BE2C (cell line): ENCODE measurements around the gene DZIP1.
A peak's percentile ranks its signal among the peaks of the same experiment; 100 is the strongest.
"Not testable (repeated sequence)": the region's sequence is repeated elsewhere in the genome, so short reads cannot be mapped to it uniquely, and the experiment has no call there.

Source experiments
- DNase-seq: peaks from one replicate; pipeline ENCODE4 v3.0.0-alpha.2; 2020
- H3K27me3 ChIP-seq: fragments of 250-450 bp; sonication (Bioruptor Pico); 2 replicates; pipeline ENCODE4 v1.5.1; 2020; ENCODE audit warnings: mild to moderate bottlenecking
- H3K36me3 ChIP-seq: fragments of 250-450 bp; sonication (Bioruptor Pico); 2 replicates; pipeline ENCODE4 v1.5.1; 2020; ENCODE audit warnings: mild to moderate bottlenecking
- H3K4me1 ChIP-seq: fragments of 250-450 bp; sonication (Bioruptor Pico); 2 replicates; pipeline ENCODE4 v1.5.1; 2020
- H3K4me3 ChIP-seq: 2 replicates; pipeline ENCODE4 v1.5.1; 2011; ENCODE audit warnings: low read depth, low read length
- H3K9me3 ChIP-seq: fragments of 250-450 bp; sonication (Bioruptor Pico); 2 replicates; pipeline ENCODE4 v1.5.1; 2020
- CTCF ChIP-seq: IDR thresholded peaks from 2 replicates; pipeline ENCODE4 v1.5.1; 2012; ENCODE audit warnings: mild to moderate bottlenecking, low read depth, low read length

DZIP1 gene

GRCh38 chr13:95677564-95678266, 33.2 kb upstream of the DZIP1 start:
- Histone ChIP-seq H3K4me3 (peak overlapping the region; percentile 89), H3K9me3 (no peaks in the 10 kb centered on the region), H3K36me3 (no peaks in the 10 kb centered on the region), H3K27me3 (no peaks in the 10 kb centered on the region), H3K4me1 (no peaks in the 10 kb centered on the region)
- no peak for DNase-seq
- TF ChIP-seq CTCF: no peak

- peak within 1 kb of the TSS; percentile 98 for H3K4me3 ChIP-seq
- TF ChIP-seq CTCF: no peak
- H3K36me3 ChIP-seq: no peaks in the 10 kb centered on the region
- peak; percentile 99 for DNase-seq
- no peaks in the 10 kb centered on the region for H3K4me1 ChIP-seq
- no peaks in the 10 kb centered on the region for H3K9me3 ChIP-seq
- H3K27me3 ChIP-seq: no peaks in the 10 kb centered on the region
Observed at GRCh38 chr13:95676762-95677563, 32.5 kb upstream of the DZIP1 start, which contains the start of gene DNAJC3. Gene DNAJC3 (plus strand): TSS chr13:95677139. CDS start chr13:95677256, 117 bp downstream.

- H3K4me3 ChIP-seq: peak overlapping the region; percentile 98
- no peaks in the 10 kb centered on the region for H3K4me1 ChIP-seq
- H3K27me3 ChIP-seq: no peaks in the 10 kb centered on the region
- DNase-seq: no peak
- TF ChIP-seq CTCF: no peak
- H3K9me3 ChIP-seq: no peaks in the 10 kb centered on the region
- no peaks in the 10 kb centered on the region for H3K36me3 ChIP-seq
Observed at GRCh38 chr13:95676105-95676761, 31.7 kb upstream of the DZIP1 start.

- TF ChIP-seq CTCF: no peak
- H3K27me3 ChIP-seq: no peaks in the 10 kb centered on the region
- no peaks in the 10 kb centered on the region for H3K4me1 ChIP-seq
- no peak overlapping the region for H3K4me3 ChIP-seq
- H3K9me3 ChIP-seq: no peaks in the 10 kb centered on the region; the same call in 1 of the 2 replicates
- H3K36me3 ChIP-seq: no peaks in the 10 kb centered on the region
- DNase-seq: no peak
Observed at GRCh38 chr13:95671597-95671996, 27.1 kb upstream of the DZIP1 start.

GRCh38 chr13:95667235-95667634, 22.7 kb upstream of the DZIP1 start:
- not testable (repeated sequence) for H3K36me3 ChIP-seq, DNase-seq, H3K4me1 ChIP-seq, H3K4me3 ChIP-seq, H3K27me3 ChIP-seq, H3K9me3 ChIP-seq

GRCh38 chr13:95660981-95661581, 16.6 kb upstream of the DZIP1 start:
- Histone ChIP-seq H3K4me3 (no peak overlapping the region), H3K9me3 (no peaks in the 10 kb centered on the region), H3K27me3 (no peaks in the 10 kb centered on the region), H3K36me3 (no peaks in the 10 kb centered on the region), H3K4me1 (no peaks in the 10 kb centered on the region)
- TF ChIP-seq CTCF: peak; percentile 72
- DNase-seq: peak; percentile 64
